ENCODE results near the gene TTLL8. TPM values are rescaled to one million over a fixed set of nuclear protein-coding genes. Genes with fewer than 3 reads are reported as not detected.

Gene TTLL8
- total RNA-seq, 2 experiments from 2014 or later, result 0.06 to 0.72 TPM

- intact Hi-C loops (cut with micrococcal nuclease; ENCODE audit: unreplicated experiment), result no loop called here
- ChIA-PET POLR2A (interaction anchor here (1.0 kb wide), 1 partner anchor 104 kb away, joined by 4 read pairs; no protein-coding TSS in a partner anchor), CTCF (ENCODE audit: unreplicated experiment) (no interaction called here)
- Histone ChIP-seq H2AFZ (ENCODE audit: low read length) (no peak overlapping the region), H3K4me3 (ENCODE audit: low read depth, low read length, poor library complexity, severe bottlenecking) (no peak overlapping the region), H3K36me3 (ENCODE audit: insufficient read depth, low read length) (no peaks in the 10 kb centered on the region), H3K4me1 (ENCODE audit: insufficient read depth, low read length, poor library complexity, severe bottlenecking) (no peaks in the 10 kb centered on the region), H3K9me2 (ENCODE audit: insufficient read depth, low read length) (no peaks in the 10 kb centered on the region), H3K79me2 (ENCODE audit: insufficient read depth, low read depth, low read length) (no peaks in the 10 kb centered on the region), H3K4me2 (ENCODE audit: low read length) (no peak overlapping the region), H4K20me1 (ENCODE audit: insufficient read depth, low read length) (no peaks in the 10 kb centered on the region), H3K27ac (ENCODE audit: low read depth, low read length, poor library complexity, severe bottlenecking) (no peak overlapping the region), H3K9me3 (ENCODE audit: low read length) (peaks cover 6% of the 10 kb centered on the region; the same call in 1 of the 2 replicates)
- TF ChIP-seq CTCF (conservative IDR thresholded peaks at IDR 0.05; ENCODE audit: low read length), result no peak
- TF ChIP-seq EZH2phosphoT487 (IDR thresholded peaks at IDR 0.05; ENCODE audit: borderline replicate concordance, low read depth, low read length), result no peak
- no peak for DNase-seq (ENCODE audit: low spot score)
- no TSS peak for BruUV-seq (replicated peaks)
Observed at GRCh38 chr22:50035976-50036724, 21.9 kb downstream of the TTLL8 start.

- CTCF ChIA-PET (ENCODE audit: unreplicated experiment), result interaction anchor here (0.6 kb wide), 1 partner anchor 16 kb away, joined by 3 read pairs; no protein-coding TSS in a partner anchor
- no TSS peak for BruUV-seq (replicated peaks)
Observed at GRCh38 chr22:50035131-50035881, 22.8 kb downstream of the TTLL8 start.

More at GRCh38 chr22:50035131-50035881, 22.8 kb downstream of the TTLL8 start:
- no peak overlapping the region for H2AFZ ChIP-seq (ENCODE audit: low read length)
- POLR2A ChIA-PET, result interaction anchor here (1.0 kb wide), 1 partner anchor 105 kb away, joined by 4 read pairs; no protein-coding TSS in a partner anchor
- H4K20me1 ChIP-seq (ENCODE audit: insufficient read depth, low read length), result no peaks in the 10 kb centered on the region
- TF ChIP-seq CTCF (conservative IDR thresholded peaks at IDR 0.05; ENCODE audit: low read length) (no peak), EZH2phosphoT487 (IDR thresholded peaks at IDR 0.05; ENCODE audit: borderline replicate concordance, low read depth, low read length) (no peak)
- H3K27ac ChIP-seq (ENCODE audit: low read depth, low read length, poor library complexity, severe bottlenecking), result no peak overlapping the region
- intact Hi-C loops (cut with micrococcal nuclease; ENCODE audit: unreplicated experiment), result no loop called here
- DNase-seq (ENCODE audit: low spot score), result no peak
- H3K9me3 ChIP-seq (ENCODE audit: low read length), result peaks cover 6% of the 10 kb centered on the region; the same call in 1 of the 2 replicates
- H3K4me3 ChIP-seq (ENCODE audit: low read depth, low read length, poor library complexity, severe bottlenecking), result no peak overlapping the region
- no peaks in the 10 kb centered on the region for H3K36me3 ChIP-seq (ENCODE audit: insufficient read depth, low read length)
- H3K9me2 ChIP-seq (ENCODE audit: insufficient read depth, low read length), result no peaks in the 10 kb centered on the region
- H3K79me2 ChIP-seq (ENCODE audit: insufficient read depth, low read depth, low read length), result no peaks in the 10 kb centered on the region
- H3K4me1 ChIP-seq (ENCODE audit: insufficient read depth, low read length, poor library complexity, severe bottlenecking), result peaks cover 4% of the 10 kb centered on the region
- no peak overlapping the region for H3K4me2 ChIP-seq (ENCODE audit: low read length)
